Suprapubic skin (tissue), 4 donors: ENCODE results near the gene TFB2M.

ENCODE experiments used
- CTCF ChIP-seq, 2 donors: fragments of 200-600 bp in 1 of 2; fragments of 450-650 bp in 1 of 2; sonication (generic) in 1 of 2; IDR thresholded peaks; one replicate each; pipeline ENCODE4 v1.5.1; 2016 to 2019; ENCODE audit warnings: antibody characterized with exemption in 2 of 2, mild to moderate bottlenecking in 1 of 2, moderate library complexity in 1 of 2
- EP300 ChIP-seq: sonication (generic); formaldehyde crosslinking; IDR thresholded peaks from one replicate; pipeline ENCODE4 v1.6.1; 2017; ENCODE audit warnings: antibody characterized with exemption
- POLR2A ChIP-seq, 2 donors: fragments of 450-650 bp; IDR thresholded peaks; one replicate each; pipeline ENCODE4 v1.6.1; 2017; ENCODE audit warnings: antibody characterized with exemption in 2 of 2, mild to moderate bottlenecking in 2 of 2, moderate library complexity in 2 of 2
- POLR2AphosphoS5 ChIP-seq, 3 donors: sonication (generic); formaldehyde crosslinking; IDR thresholded peaks; one replicate each; pipeline ENCODE4 v1.6.1; 2017; ENCODE audit warnings: antibody characterized with exemption in 3 of 3

- TF ChIP-seq CTCF (IDR thresholded peaks at IDR 0.05) = no peak
- TF ChIP-seq POLR2A (IDR thresholded peaks at IDR 0.05) = no peak
- TF ChIP-seq POLR2AphosphoS5 (IDR thresholded peaks at IDR 0.05) = peak in 1 of 3 donors; percentile 50
- no peak for TF ChIP-seq EP300
Observed at GRCh38 chr1:246583448-246584185, 17.6 kb upstream of the TFB2M start.
